Peyer's patch (tissue), 4 donors: ENCODE results near the gene DNM3.

Experiments used
- CTCF ChIP-seq, 6 experiments: fragments of 450-650 bp in 4 of 6; fragments of 200-600 bp in 2 of 6; sonication (generic) in 1 of 6; IDR thresholded peaks; one replicate each; pipeline ENCODE4 v1.5.1; 2017 to 2019; ENCODE audit warnings: antibody characterized with exemption in 6 of 6, mild to moderate bottlenecking in 3 of 6, moderate library complexity in 1 of 6
- POLR2A ChIP-seq, 2 donors: fragments of 450-650 bp; IDR thresholded peaks; one replicate each; pipeline ENCODE4 v1.5.1; 2017; ENCODE audit warnings: antibody characterized with exemption in 2 of 2, mild to moderate bottlenecking in 2 of 2, moderate library complexity in 2 of 2

GRCh38 chr1:172254521-172255222, 413.4 kb downstream of the DNM3 start:
- no peak for TF ChIP-seq POLR2A (IDR thresholded peaks at IDR 0.05)
- no peak for TF ChIP-seq CTCF (IDR thresholded peaks at IDR 0.05)
